ENCODE data around the gene FTO.

- TF ChIP-seq, protein P1, sequence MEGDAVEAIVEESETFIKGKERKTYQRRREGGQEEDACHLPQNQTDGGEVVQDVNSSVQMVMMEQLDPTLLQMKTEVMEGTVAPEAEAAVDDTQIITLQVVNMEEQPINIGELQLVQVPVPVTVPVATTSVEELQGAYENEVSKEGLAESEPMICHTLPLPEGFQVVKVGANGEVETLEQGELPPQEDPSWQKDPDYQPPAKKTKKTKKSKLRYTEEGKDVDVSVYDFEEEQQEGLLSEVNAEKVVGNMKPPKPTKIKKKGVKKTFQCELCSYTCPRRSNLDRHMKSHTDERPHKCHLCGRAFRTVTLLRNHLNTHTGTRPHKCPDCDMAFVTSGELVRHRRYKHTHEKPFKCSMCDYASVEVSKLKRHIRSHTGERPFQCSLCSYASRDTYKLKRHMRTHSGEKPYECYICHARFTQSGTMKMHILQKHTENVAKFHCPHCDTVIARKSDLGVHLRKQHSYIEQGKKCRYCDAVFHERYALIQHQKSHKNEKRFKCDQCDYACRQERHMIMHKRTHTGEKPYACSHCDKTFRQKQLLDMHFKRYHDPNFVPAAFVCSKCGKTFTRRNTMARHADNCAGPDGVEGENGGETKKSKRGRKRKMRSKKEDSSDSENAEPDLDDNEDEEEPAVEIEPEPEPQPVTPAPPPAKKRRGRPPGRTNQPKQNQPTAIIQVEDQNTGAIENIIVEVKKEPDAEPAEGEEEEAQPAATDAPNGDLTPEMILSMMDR (IDR thresholded peaks at IDR 0.05): no peak
- TF ChIP-seq EZH2 (IDR thresholded peaks at IDR 0.05): no peak
- TF ChIP-seq EZH2phosphoT487 (IDR thresholded peaks at IDR 0.05): no peak
Observed at GRCh38 chr16:54185045-54185444, 481.1 kb downstream of the FTO start.
